GM12801 (cell line): ENCODE results near the gene POLRMT.

ENCODE experiments used
- TF ChIP-seq, protein P1 (sequence below): IDR thresholded peaks from one replicate; pipeline ENCODE4 v1.5.1; 2011; ENCODE audit warnings: control low read depth; ENCODE audit not compliant: insufficient read length; ENCODE audit errors: extremely low read depth

POLRMT gene

DNA sequence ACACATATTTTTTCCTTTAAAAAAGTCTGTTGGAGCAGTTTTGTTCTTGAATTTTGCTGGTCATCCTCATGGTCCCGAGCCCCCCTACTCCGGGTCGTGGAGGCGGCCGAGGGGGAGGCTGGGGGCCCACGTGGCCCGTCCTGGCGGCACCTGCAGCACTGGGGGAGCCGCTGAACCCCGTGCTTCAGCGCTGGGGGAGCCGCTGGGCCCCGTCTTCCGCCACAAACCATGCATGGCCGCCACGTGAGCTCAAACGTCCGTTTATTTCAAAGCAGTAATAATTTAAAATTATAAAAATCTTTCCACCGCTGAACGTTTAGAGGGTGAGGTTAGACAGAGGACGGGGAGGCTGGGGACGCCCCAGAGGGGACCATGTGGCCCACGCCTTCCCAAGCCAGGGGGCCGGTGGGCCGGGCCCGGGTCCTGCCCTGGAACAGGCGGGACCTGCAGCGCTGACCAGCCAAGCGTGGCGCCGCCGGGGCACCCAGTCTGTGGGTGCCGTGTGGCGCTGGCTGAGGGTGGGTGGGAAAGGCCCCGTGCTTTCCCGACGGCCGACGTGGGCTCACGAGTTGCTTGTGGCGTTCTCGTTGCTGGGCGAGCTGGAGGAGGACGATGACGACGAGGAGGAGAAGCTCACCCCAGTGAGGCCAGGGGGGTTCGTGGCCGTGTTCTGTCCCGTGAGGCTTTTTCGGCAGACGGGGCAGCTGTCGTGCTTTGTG is 14.4 kb upstream of the POLRMT start:
- TF ChIP-seq, protein P1, sequence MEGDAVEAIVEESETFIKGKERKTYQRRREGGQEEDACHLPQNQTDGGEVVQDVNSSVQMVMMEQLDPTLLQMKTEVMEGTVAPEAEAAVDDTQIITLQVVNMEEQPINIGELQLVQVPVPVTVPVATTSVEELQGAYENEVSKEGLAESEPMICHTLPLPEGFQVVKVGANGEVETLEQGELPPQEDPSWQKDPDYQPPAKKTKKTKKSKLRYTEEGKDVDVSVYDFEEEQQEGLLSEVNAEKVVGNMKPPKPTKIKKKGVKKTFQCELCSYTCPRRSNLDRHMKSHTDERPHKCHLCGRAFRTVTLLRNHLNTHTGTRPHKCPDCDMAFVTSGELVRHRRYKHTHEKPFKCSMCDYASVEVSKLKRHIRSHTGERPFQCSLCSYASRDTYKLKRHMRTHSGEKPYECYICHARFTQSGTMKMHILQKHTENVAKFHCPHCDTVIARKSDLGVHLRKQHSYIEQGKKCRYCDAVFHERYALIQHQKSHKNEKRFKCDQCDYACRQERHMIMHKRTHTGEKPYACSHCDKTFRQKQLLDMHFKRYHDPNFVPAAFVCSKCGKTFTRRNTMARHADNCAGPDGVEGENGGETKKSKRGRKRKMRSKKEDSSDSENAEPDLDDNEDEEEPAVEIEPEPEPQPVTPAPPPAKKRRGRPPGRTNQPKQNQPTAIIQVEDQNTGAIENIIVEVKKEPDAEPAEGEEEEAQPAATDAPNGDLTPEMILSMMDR = no peak

DNA sequence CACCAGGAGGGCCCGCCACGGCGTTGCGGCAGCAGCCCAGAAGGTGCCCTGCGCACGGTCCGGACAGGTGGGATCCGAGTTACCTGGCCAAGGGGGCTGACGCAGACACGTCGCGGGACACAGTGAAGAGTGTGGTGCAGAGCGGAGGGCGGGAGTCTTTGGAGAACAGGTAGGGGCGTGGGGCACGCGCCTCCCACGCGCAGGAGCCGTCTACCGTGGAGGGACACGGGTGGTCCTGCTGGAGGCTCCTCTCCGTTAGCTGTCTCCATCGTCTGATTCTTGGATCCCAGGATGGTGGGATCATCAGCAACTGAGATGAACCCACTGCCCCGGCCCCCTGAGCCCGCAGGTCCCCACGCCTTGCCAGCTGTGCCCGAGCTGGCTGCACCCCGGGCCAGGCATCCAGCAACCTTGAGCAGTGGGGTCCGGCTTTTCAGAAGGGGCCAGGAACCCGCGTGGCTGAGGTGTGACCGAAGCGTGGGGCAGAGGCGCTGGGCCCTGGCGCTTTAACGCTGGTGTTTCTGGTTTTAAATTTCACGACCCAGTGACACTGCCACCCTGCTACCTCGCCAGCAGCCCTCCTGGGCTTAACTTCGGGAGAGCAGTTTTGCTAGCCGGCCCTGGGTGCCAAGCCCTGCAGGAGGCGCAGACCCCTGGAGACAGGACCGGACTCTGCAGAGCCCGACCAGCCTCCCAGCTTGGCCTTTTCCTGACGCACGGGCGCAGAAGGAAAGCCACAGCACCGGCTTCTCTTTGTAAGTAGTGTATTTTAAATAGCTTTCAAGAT is 13.6 kb upstream of the POLRMT start:
- TF ChIP-seq, protein P1 = no peak

DNA sequence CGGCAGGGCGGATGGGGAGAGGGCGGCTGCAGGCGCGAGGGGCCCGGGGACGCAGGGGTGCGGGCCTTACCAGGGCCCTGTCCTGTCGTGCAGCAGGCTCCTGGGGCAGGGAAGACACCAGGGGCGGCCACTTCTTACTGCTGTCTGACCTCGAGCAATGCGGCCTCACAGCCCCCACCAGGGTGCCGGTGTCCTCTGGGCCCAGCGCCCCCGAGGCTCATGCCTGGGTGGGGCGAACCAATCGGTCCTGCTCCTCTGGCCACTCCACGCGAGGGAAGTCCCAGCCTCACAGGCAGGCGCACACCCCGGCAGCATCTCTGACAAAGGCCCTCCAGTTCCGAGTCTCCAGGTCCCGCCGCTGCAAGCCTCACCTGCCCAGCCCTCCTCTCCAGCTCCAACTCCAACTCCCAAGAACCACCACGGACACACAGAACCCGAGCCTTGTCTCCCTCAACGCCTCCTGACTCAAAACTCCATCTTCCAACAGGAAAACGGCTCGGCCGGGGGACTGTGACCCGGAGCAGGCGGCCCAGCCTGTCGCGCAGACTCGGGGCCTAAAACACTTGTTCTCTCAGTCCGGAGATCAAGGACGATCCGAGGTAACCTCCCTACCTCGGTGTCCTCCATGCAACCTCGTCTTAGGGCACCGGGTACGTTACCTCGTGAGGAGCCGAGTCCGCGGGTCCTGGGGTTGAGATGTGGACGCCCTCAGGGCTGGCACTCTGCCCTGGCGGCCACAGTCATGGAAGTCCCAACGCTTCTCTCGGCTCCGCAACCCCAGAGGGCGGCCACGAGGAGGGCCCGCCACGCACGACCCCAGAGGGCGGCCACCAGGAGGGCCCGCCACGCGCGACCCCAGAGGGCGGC is 12.8 kb upstream of the POLRMT start:
- TF ChIP-seq, protein P1 = no peak

DNA sequence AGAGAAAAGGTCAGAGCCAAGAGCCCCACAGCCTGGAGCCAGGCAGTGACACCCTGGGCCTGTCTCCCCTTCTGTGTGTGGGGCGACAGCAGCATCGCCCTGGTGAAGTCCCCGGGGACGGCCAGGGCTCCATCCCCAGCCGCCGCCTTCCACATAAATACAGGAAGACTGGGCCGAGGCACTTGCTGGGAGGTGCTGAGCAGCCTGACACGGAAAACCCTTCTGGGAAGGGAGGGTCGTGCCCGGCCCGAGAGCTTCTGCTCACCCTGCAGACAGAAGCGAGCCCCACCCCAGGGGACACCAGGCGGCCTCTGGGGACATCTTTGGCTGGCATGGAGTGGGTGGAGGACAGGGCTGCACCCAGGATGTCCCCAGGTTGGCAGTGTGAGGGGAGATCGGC is 11.5 kb upstream of the POLRMT start:
- TF ChIP-seq, protein P1 = no peak

GRCh38 chr19:644363-644762 is 11.0 kb upstream of the POLRMT start:
- TF ChIP-seq, protein P1 = no peak

- TF ChIP-seq, protein P1 = no peak
Observed at GRCh38 chr19:643736-644135, 10.4 kb upstream of the POLRMT start.
